ENCODE results near the gene AK1. TPM values are rescaled to one million over a fixed set of nuclear protein-coding genes. Genes with fewer than 3 reads are reported as not detected.

Gene AK1
- total and polyA plus RNA-seq, 2 donors (not counting 3 experiments of a cell fraction or from before 2014, with no cell fraction given): 115 to 148 TPM

DNA sequence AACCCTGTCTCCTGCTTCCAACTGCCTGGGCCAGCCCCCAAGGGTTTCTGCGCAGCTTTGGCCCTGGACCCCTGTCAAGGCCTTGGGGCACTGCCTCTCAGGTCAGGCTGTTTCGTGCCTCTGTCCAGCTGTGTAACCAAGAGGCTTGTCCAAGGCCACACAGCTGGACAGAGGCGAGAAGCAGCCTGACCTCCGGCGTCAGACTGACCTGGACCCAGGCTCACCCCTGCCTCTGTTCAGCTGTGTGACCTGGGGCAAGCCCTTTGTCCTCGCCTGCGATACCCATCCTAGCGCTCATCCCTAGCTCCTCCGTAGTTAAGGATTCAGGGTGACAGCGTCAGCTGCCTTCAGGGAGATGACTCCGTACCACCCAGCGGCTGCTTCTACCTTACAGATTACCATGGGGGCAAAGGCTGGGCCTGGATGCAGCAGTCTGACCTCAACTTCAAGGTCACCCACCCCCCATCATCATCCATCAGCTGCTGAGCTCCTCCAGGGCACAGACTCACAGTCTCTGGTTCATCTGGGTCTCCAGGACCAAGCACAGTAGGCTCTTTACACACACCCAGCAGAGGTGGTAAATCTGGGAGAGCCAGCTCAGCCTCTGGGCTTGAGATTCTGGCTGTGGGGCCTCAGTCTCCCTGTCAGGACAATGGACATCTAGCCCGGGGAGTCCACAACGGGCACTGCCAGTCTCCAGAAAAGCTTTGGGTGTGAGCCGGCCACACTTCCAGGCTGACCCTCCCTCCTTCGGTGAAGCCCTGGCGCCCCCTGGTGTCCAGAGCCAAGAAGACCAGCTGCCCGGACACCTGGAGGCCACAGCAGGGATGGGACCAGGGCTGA is 7.9 kb downstream of the AK1 start:
- no peak for TF ChIP-seq FOS (IDR thresholded peaks at IDR 0.05; ENCODE audit: borderline replicate concordance, insufficient read depth, low read length)
- peak; percentile 43 for TF ChIP-seq POLR2AphosphoS5 (IDR thresholded peaks at IDR 0.05; ENCODE audit: insufficient read depth, low read depth, low read length)
- TF ChIP-seq, protein P1, sequence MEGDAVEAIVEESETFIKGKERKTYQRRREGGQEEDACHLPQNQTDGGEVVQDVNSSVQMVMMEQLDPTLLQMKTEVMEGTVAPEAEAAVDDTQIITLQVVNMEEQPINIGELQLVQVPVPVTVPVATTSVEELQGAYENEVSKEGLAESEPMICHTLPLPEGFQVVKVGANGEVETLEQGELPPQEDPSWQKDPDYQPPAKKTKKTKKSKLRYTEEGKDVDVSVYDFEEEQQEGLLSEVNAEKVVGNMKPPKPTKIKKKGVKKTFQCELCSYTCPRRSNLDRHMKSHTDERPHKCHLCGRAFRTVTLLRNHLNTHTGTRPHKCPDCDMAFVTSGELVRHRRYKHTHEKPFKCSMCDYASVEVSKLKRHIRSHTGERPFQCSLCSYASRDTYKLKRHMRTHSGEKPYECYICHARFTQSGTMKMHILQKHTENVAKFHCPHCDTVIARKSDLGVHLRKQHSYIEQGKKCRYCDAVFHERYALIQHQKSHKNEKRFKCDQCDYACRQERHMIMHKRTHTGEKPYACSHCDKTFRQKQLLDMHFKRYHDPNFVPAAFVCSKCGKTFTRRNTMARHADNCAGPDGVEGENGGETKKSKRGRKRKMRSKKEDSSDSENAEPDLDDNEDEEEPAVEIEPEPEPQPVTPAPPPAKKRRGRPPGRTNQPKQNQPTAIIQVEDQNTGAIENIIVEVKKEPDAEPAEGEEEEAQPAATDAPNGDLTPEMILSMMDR (IDR thresholded peaks at IDR 0.05; ENCODE audit: extremely low read depth in 1 of 2, insufficient read depth in 1 of 2, low read depth in 1 of 2, low read length in 2 of 2): peak; percentile 91 to 95
- TF ChIP-seq EZH2 (IDR thresholded peaks at IDR 0.05; ENCODE audit: borderline replicate concordance, low read depth, low read length, severe bottlenecking): no peak
- no peaks in the 10 kb centered on the region for H3K79me2 ChIP-seq (ENCODE audit: control insufficient read depth, insufficient read depth, low read length)
- H3K36me3 ChIP-seq (ENCODE audit: control insufficient read depth in 2 of 2, extremely low read depth in 1 of 2, insufficient read depth in 2 of 2, low read length in 2 of 2): peaks cover 0 to 20% of the 10 kb centered on the region in 2 experiments
- ChIA-PET CTCF (interaction anchor here (0.6 to 4.5 kb wide), 53 partner anchors 8 to 280 kb away, joined by 3 to 101 read pairs (median 6); partner anchors contain the start of genes CDK9, ENG, FPGS and PTRH1), POLR2A (interaction anchor here (0.5 to 1.1 kb wide), 5 partner anchors 36 to 129 kb away, joined by 3 to 7 read pairs (median 4); no protein-coding TSS in a partner anchor)
- BruUV-seq (replicated peaks): no TSS peak
- dilution Hi-C loops (cut with MboI; ENCODE audit: extremely low pct_ligation_motif_present, low sequenced_read_pairs) (no loop called here), intact Hi-C loops (cut with micrococcal nuclease) (loop anchor here (1.0 to 5.0 kb wide), 6 partner anchors 41 to 277 kb away; partner anchors contain the start of gene TOR2A)
- H3K4me3 ChIP-seq (replicated peaks in 1 of 3; ENCODE audit: insufficient read depth in 1 of 3, low read depth in 1 of 3, low read length in 3 of 3): no peak overlapping the region
- no peak overlapping the region for H3K27ac ChIP-seq (ENCODE audit: insufficient read depth, low read depth, low read length)
- H2AFZ ChIP-seq (ENCODE audit: low read depth, low read length): no peak overlapping the region
- H3K27me3 ChIP-seq (ENCODE audit: control insufficient read depth in 2 of 2, insufficient read depth in 2 of 2, low read length in 2 of 2): no peaks in the 10 kb centered on the region
- FAIRE-seq: peak; percentile 92
- peak; percentile 78 for DNase-seq (ENCODE audit: low read depth, low spot score)
- no peaks in the 10 kb centered on the region for H3K9me1 ChIP-seq (replicated peaks; ENCODE audit: control insufficient read depth, extremely low read depth, insufficient read depth, low read length)
- no peaks in the 10 kb centered on the region for H4K20me1 ChIP-seq (replicated peaks; ENCODE audit: control insufficient read depth, extremely low read depth, insufficient read depth, low read length)
- peaks cover 17% of the 10 kb centered on the region for H3K4me1 ChIP-seq (ENCODE audit: control insufficient read depth, extremely low read depth, insufficient read depth, low read length)
- no peak overlapping the region for H3K9ac ChIP-seq (replicated peaks; ENCODE audit: extremely low read depth, insufficient read depth, low read length)
- no peaks in the 10 kb centered on the region for H3K9me3 ChIP-seq (replicated peaks; ENCODE audit: control insufficient read depth, insufficient read depth, low read length)
- no peak overlapping the region for H3K4me2 ChIP-seq (ENCODE audit: insufficient read depth, low read length)

Data from endothelial cell of umbilical vein (primary cell).